NB4 (cell line): ENCODE measurements around the gene VENTX.

ENCODE experiments used
- DNase-seq: peaks from one replicate; pipeline ENCODE4 v3.0.0; 2010; ENCODE audit warnings: low read depth
- H3K4me3 ChIP-seq: one replicate; pipeline ENCODE4 v1.5.1; 2011; ENCODE audit warnings: mild to moderate bottlenecking, low read depth, low read length, moderate library complexity
- MAX ChIP-seq: IDR thresholded peaks from 2 replicates; pipeline ENCODE4 v1.6.1; 2011; ENCODE audit warnings: low read depth, low read length
- MYC ChIP-seq: IDR thresholded peaks from 2 replicates; pipeline ENCODE4 v1.6.1; 2011; ENCODE audit warnings: low read depth, low read length
- POLR2A ChIP-seq: IDR thresholded peaks from 2 replicates; pipeline ENCODE4 v1.6.1; 2011; ENCODE audit warnings: mild to moderate bottlenecking; ENCODE audit not compliant: insufficient read length; ENCODE audit errors: extremely low read depth
- TF ChIP-seq, protein P1 (sequence below): IDR thresholded peaks from one replicate; pipeline ENCODE4 v1.5.1; 2012; ENCODE audit warnings: low read depth, low read length

Gene VENTX

GRCh38 chr10:133235932-133236331 lies 1.7 kb upstream of the VENTX start:
- H3K4me3 ChIP-seq = no peak overlapping the region
- peak; percentile 59 for DNase-seq
- TF ChIP-seq POLR2A (no peak), MAX (peak; percentile 43), MYC (0 out of 2 replicates have a peak, but pooled peaks have one; percentile 28)
- TF ChIP-seq, protein P1, sequence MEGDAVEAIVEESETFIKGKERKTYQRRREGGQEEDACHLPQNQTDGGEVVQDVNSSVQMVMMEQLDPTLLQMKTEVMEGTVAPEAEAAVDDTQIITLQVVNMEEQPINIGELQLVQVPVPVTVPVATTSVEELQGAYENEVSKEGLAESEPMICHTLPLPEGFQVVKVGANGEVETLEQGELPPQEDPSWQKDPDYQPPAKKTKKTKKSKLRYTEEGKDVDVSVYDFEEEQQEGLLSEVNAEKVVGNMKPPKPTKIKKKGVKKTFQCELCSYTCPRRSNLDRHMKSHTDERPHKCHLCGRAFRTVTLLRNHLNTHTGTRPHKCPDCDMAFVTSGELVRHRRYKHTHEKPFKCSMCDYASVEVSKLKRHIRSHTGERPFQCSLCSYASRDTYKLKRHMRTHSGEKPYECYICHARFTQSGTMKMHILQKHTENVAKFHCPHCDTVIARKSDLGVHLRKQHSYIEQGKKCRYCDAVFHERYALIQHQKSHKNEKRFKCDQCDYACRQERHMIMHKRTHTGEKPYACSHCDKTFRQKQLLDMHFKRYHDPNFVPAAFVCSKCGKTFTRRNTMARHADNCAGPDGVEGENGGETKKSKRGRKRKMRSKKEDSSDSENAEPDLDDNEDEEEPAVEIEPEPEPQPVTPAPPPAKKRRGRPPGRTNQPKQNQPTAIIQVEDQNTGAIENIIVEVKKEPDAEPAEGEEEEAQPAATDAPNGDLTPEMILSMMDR = no peak

GRCh38 chr10:133236401-133237240 lies 1.0 kb upstream of the VENTX start:
- no peak for DNase-seq
- TF ChIP-seq MAX (no peak), POLR2A (no peak), MYC (no peak)
- TF ChIP-seq, protein P1 = no peak
- H3K4me3 ChIP-seq = no peak overlapping the region

GRCh38 chr10:133237241-133237587 lies 441 bp upstream of the VENTX start:
- DNase-seq = no peak
- H3K4me3 ChIP-seq = no peak overlapping the region
- TF ChIP-seq POLR2A = no peak
- TF ChIP-seq, protein P1 = no peak
- TF ChIP-seq MYC = no peak
- no peak for TF ChIP-seq MAX

GRCh38 chr10:133238466-133238804 lies 780 bp downstream of the VENTX start:
- TF ChIP-seq POLR2A = no peak
- TF ChIP-seq, protein P1 = no peak
- TF ChIP-seq MAX = no peak
- TF ChIP-seq MYC = no peak
- H3K4me3 ChIP-seq = no peak overlapping the region
- DNase-seq = no peak

- no peak overlapping the region for H3K4me3 ChIP-seq
- TF ChIP-seq MAX (no peak), POLR2A (no peak), MYC (no peak)
- TF ChIP-seq, protein P1 = no peak
- no peak for DNase-seq
Observed at GRCh38 chr10:133239990-133240389, 2.3 kb downstream of the VENTX start.
